GM19035 (cell line): Measurements from ENCODE around the gene CYP1B1.
A peak's percentile ranks its signal among the peaks of the same experiment; 100 is the strongest.
"Not testable (repeated sequence)": the region's sequence is repeated elsewhere in the genome, so short reads cannot be mapped to it uniquely, and the experiment has no call there.

Source experiments
- ATAC-seq: cut with Tn5 transposase; IDR thresholded peaks from one replicate; pipeline ENCODE4 v1.9.1; 2021; ENCODE audit not compliant: unreplicated experiment

Gene CYP1B1

DNA sequence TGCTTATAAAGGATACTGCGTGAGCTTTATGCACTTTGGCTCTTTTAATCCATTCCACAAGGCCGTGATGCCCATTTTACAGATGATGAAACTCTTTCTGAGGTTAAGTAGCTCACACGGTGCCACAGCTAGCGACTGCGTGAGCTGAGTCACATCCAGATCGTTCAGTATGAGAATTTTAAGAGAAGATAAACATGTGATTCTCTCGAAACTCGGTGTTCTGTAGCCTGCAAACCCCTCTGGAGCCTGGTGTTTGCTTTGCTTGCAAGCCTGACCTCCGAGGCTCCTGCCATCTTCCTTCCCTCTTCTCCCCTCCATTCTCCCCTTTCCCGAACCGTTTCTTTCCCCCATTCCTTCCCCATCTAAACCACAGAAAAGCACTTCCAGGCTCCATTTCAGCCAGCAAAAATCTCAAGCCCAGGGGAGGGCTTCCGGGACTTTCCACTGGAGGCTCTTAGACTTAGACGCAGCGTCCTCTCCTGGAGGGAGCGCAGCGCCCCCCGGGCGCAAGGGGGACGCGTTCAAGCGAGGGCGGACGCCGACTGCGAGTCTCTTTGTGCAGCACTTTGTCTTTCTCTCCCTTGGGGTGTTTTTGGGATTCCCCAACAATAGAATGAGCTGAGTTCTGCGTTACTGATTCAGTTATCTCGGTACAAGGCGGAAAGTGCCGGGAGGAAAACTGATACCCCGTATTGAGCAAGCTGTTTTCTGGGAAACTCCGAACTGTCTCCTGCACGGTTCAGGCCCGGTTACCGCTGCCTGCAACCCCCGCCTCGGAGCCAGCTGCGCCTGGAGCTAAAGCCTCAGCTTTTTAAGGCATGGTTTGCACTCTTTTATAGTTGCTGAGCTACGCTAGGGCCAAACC is 38.0 kb downstream of the CYP1B1 start:
- peak; percentile 75 for ATAC-seq

DNA sequence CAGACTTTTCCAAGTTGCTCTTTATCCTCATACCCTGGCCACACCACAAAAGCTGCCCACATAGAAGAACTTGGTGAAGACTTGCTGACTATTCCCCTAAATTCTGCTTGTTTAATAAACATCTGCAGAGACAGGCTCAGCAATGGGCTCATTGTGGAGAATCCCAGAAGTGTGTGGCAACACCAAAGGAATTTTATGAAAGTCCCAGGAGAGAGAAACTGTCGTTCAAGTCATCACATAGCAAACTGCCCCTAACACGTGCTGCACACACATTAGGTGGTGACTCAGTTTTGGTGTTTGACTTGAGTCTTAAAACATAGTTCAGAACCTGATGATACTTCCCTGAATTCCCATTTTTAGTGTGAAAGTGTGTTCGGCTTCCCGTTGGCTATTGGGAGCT is 38.6 kb downstream of the CYP1B1 start:
- no peak for ATAC-seq

DNA sequence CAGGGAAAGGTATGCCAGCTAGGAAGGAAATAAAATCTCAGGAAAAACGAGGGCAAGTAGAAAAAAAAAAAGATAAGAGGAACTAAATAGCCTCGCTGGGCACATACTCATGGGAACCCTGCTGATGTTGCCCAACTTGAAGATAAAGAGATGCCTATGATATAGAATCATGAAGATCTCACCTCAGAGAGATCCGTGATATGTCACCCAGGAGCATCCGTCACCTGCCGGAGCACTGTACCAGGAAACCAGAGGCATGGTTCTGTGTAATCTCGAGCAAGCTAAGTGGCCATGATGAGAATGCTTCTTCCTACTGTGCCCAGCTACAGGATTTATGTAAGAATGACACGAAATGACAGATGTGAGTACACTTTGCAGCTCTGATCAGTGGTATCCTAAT is 40.0 kb downstream of the CYP1B1 start:
- ATAC-seq = no peak

DNA sequence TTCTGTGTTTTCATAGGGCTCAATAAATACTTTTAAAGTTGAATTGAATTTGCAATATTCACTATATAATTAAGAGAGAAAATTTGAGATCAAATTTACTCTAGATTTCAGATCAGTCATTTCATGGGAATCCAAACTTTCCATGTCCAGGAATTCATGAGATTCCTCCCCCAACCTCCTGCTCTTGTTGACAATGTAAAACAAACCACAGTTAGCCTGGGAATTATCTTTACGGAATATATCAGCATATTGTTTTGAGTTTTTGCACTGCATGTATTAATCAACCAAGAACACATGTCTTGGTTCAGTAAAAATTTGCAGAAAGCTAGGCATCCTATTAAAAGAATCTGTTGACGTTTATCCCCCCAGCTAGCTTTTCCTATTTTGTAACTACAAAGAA is 42.3 kb downstream of the CYP1B1 start:
- no peak for ATAC-seq

DNA sequence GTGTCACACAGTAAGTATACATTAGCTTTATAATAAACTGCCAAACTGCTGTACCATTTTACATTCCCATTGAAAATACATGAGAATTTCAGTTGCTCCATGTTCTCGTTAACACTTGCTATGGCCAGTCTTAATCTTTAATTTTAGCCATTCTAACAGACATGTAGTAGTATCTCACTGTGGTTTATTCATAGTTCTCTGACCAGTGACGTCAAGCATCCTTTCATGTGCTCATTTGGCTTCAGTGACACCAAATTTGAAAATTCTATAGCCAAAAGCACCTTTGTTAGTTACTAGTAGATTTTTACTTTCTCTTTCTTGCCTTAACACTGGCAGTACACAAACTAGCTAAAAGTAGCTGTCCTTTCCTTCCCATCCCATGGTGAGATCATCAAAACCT is 43.0 kb downstream of the CYP1B1 start:
- no peak for ATAC-seq

DNA sequence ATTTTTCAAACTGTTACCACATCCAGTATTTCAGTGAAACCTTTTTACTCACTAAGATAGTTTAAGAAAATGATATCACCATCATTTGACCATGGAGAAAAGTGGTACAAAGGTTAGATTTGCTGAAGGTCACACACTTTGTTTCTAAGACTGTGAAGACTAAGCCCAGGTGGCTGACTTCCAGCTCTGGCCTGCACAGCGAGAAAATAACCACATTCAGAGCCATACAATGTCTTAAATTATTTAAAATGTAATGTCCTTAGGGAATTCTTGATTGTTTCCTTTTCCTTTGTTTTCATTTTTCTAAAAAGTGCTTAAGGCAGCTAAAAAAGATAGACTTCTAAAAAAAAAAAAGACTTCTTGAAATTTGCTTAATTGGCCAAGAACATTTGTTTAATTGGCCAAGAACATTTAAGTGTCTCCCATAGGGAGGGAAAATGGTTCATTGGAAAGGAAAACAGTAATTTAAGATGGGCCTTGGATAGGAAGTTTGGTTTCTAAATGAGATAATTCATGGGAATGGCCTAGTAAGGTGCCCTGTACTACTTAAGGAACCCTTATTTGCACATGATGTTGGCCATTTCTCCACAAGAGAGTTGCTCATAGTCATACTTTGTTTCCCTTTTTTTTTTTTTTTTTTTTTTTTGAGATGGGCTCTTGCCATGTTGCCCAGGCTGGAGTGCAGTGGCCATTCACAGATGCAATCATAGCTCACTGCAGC is 45.2 kb downstream of the CYP1B1 start:
- ATAC-seq = no peak

DNA sequence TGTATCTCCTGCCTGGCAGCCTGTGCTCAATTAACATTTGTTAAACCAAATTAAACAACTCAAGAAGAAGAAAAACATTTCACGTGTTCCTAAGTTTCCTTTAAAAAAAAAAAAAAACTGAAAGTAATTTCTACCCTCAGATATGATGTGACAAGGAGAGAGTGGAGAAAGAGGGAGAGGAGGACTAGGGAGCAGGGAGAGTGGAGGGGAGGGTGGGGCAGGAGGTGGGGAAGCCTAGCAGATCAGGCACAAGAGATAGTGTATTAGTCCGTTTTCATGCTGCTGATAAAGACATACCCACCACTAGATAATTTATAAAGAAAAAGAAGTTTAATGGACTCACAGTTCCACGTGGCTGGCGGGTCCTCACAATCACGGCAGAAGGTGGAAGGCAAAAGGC is 46.4 kb downstream of the CYP1B1 start:
- ATAC-seq = no peak

DNA sequence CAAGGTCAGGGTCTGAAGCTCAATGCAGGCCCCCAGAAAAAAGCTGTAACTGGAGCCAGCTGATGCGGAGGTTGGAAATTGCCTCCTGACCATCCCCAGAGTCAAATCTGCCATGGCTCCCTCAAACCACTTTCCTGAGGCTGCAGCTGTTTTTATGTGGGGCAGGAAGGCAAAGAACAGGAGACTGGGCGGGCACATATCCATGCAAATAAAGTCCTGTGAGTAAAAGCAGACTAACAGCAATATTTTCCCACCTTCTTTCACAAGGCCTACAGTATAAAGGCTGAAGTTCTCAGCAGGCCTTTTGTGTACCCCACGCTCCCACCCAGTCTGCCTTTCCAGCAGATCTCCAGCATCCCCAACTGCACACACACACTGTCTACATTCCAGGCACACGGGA is 47.1 kb downstream of the CYP1B1 start:
- ATAC-seq = no peak

DNA sequence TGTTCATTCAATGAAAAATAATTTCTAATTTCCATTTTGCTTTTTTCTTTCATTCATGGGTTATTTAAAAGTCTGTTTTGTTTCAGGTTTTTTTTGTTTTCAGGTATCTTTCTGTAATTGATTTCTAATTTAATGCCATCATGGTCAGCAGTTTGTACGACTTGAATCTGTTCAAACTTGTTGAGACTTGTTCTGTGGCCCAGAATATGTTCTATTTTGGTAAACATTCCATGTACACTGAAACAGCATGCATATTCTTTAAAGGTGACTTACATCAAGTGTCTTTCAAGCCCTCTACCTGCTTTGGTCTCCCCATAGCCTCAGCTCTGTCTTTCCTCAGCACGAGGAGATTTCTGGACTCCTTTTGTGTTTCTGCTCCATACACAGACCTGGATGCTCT is 49.1 kb downstream of the CYP1B1 start:
- no peak for ATAC-seq

DNA sequence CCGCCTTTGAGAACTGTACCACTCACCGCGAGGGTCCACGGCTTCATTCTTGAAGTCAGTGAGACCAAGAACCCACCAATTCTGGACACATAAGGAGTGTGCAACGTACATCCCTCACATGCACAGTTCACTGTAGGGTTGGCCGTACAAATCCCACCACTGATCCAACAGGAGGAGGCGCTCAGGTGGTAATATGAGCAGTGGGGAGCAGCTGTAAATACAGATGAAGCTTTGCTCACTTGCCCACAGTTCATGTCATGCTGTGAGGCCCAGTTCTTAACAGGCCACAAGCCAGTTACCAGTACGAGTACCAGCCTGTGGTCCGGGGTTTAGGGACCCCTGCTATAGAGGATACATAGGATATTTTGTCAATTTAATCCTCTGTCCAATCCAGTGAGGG is 54.4 kb downstream of the CYP1B1 start:
- ATAC-seq = no peak

DNA sequence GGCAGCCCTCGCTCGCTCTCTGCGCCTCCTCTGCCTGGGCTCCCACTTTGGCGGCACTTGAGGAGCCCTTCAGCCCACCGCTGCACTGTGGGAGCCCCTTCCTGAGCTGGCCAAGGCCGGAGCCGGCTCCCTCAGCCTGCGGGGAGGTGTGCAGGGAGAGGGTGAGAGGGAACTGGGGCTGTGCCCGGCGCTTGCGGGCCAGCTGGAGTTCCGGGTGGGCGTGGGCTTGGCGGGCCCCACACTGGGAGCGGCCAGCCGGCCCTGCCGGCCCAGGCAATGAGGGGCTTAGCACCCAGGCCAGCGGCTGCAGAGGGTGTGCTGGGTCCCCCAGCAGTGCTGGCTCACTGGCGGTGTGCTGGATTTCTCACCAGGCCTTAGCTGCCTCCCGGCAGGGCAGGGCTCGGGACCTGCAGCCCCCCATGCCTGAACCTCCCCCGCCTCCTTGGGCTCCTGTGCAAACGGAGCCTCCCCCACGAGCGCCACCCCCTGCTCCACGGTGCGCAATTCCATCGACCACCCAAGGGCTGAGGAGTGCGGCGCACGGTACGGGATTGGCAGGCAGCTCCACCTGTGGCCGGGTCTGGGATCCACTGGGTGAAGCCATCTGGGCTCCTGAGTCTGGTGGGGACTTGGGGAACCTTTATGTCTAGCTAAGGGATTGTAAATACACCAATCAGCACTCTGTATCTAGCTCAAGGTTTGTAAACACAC is 55.4 kb downstream of the CYP1B1 start:
- not testable (repeated sequence) for ATAC-seq

DNA sequence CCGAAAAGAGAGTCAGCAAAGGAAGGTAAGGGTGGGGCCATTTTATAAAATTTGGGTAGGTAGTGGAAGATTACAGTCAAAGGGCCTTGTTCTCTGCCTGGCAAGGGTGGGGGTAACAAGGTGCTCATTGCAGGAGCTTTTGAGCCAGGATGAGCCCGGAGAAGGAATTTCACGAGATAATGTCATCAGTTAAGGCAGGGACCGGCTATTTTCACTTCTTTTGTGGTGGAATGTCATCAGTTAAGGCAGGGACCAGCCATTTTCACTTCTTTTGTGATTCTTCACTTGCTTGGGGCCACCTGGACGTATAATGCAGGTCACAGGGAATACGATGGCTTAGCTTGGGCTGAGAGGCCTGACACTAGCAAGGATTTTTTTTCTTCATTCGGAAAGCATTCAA is 58.1 kb downstream of the CYP1B1 start:
- ATAC-seq = no peak
